Measurements from ENCODE around the gene PAX8. TPM values are rescaled to one million over a fixed set of nuclear protein-coding genes. Genes with fewer than 3 reads are reported as not detected.
A peak's percentile ranks its signal among the peaks of the same experiment; 100 is the strongest.
"Not testable (repeated sequence)": the region's sequence is repeated elsewhere in the genome, so short reads cannot be mapped to it uniquely, and the experiment has no call there.

The PAX8 gene
- total RNA-seq, 1 experiment from 2014 or later = 3.1 TPM

- no peaks in the 10 kb centered on the region for H3K9me3 ChIP-seq (ENCODE audit: low read depth, low read length, poor library complexity, severe bottlenecking)
- H3K4me1 ChIP-seq (ENCODE audit: insufficient read depth, low read length, poor library complexity, severe bottlenecking) = peaks cover 18% of the 10 kb centered on the region
- no peaks in the 10 kb centered on the region for H3K36me3 ChIP-seq (ENCODE audit: insufficient read depth, low read length, poor library complexity, severe bottlenecking)
- H3K4me3 ChIP-seq (ENCODE audit: low read depth, low read length, poor library complexity, severe bottlenecking) = no peak overlapping the region
- ChIA-PET CTCF (no interaction called here), POLR2A (ENCODE audit: low non-redundant PET) (no interaction called here)
- no peak for TF ChIP-seq CTCF (conservative IDR thresholded peaks at IDR 0.05; ENCODE audit: low read depth, low read length)
- no peak for TF ChIP-seq EZH2 (IDR thresholded peaks at IDR 0.05; ENCODE audit: borderline replicate concordance, low read depth, low read length, poor library complexity, severe bottlenecking)
- H3K27ac ChIP-seq (ENCODE audit: low read depth, low read length, poor library complexity, severe bottlenecking) = no peak overlapping the region
- no TSS peak for BruUV-seq (replicated peaks)
- no peaks in the 10 kb centered on the region for H3K27me3 ChIP-seq (replicated peaks; ENCODE audit: insufficient read depth, low read depth, low read length, poor library complexity)
- intact Hi-C loops (cut with micrococcal nuclease; ENCODE audit: unreplicated experiment) = loop anchor here (10.0 kb wide), 1 partner anchor 81 kb away; no protein-coding TSS in a partner anchor
- DNase-seq (ENCODE audit: low spot score) = no peak
Measured at GRCh38 chr2:113285816-113286215, 7.1 kb upstream of the PAX8 start.

GRCh38 chr2:113284999-113285398 lies 6.3 kb upstream of the PAX8 start:
- H3K27me3 ChIP-seq (replicated peaks; ENCODE audit: insufficient read depth, low read depth, low read length, poor library complexity); CTCF ChIA-PET; H3K36me3 ChIP-seq (ENCODE audit: insufficient read depth, low read length, poor library complexity, severe bottlenecking); H3K9me3 ChIP-seq (ENCODE audit: low read depth, low read length, poor library complexity, severe bottlenecking); H3K4me3 ChIP-seq (ENCODE audit: low read depth, low read length, poor library complexity, severe bottlenecking); POLR2A ChIA-PET (ENCODE audit: low non-redundant PET); H3K27ac ChIP-seq (ENCODE audit: low read depth, low read length, poor library complexity, severe bottlenecking); BruUV-seq (replicated peaks): not testable (repeated sequence)
- H3K4me1 ChIP-seq (ENCODE audit: insufficient read depth, low read length, poor library complexity, severe bottlenecking) = peaks cover 18% of the 10 kb centered on the region
- peak; percentile 13 for DNase-seq (ENCODE audit: low spot score)
- intact Hi-C loops (cut with micrococcal nuclease; ENCODE audit: unreplicated experiment) = loop anchor here (10.0 kb wide), 1 partner anchor 80 kb away; no protein-coding TSS in a partner anchor

- POLR2A ChIA-PET (ENCODE audit: low non-redundant PET) = no interaction called here
- no TSS peak for BruUV-seq (replicated peaks)
- intact Hi-C loops (cut with micrococcal nuclease; ENCODE audit: unreplicated experiment) = loop anchor here (10.0 kb wide), 1 partner anchor 80 kb away; no protein-coding TSS in a partner anchor
- Histone ChIP-seq H3K4me3 (ENCODE audit: low read depth, low read length, poor library complexity, severe bottlenecking) (no peak overlapping the region), H3K27me3 (replicated peaks; ENCODE audit: insufficient read depth, low read depth, low read length, poor library complexity) (no peaks in the 10 kb centered on the region), H3K4me1 (ENCODE audit: insufficient read depth, low read length, poor library complexity, severe bottlenecking) (peaks cover 18% of the 10 kb centered on the region), H3K9me3 (ENCODE audit: low read depth, low read length, poor library complexity, severe bottlenecking) (no peaks in the 10 kb centered on the region), H3K27ac (ENCODE audit: low read depth, low read length, poor library complexity, severe bottlenecking) (no peak overlapping the region), H3K36me3 (ENCODE audit: insufficient read depth, low read length, poor library complexity, severe bottlenecking) (no peaks in the 10 kb centered on the region)
- no peak for DNase-seq (ENCODE audit: low spot score)
- CTCF ChIA-PET = no interaction called here
- no peak for TF ChIP-seq CTCF (conservative IDR thresholded peaks at IDR 0.05; ENCODE audit: low read depth, low read length)
- TF ChIP-seq EZH2 (IDR thresholded peaks at IDR 0.05; ENCODE audit: borderline replicate concordance, low read depth, low read length, poor library complexity, severe bottlenecking) = no peak
Measured at GRCh38 chr2:113284476-113284875, 5.8 kb upstream of the PAX8 start.

- POLR2A ChIA-PET (ENCODE audit: low non-redundant PET) = interaction anchor here (0.6 kb wide), 1 partner anchor 9 kb away, joined by 6 read pairs; no protein-coding TSS in a partner anchor
Measured at GRCh38 chr2:113283704-113284284, 5.1 kb upstream of the PAX8 start.

More at GRCh38 chr2:113283704-113284284, 5.1 kb upstream of the PAX8 start:
- no peaks in the 10 kb centered on the region for H3K27me3 ChIP-seq (replicated peaks; ENCODE audit: insufficient read depth, low read depth, low read length, poor library complexity)
- peaks cover 18% of the 10 kb centered on the region for H3K4me1 ChIP-seq (ENCODE audit: insufficient read depth, low read length, poor library complexity, severe bottlenecking)
- no peak for TF ChIP-seq CTCF (conservative IDR thresholded peaks at IDR 0.05; ENCODE audit: low read depth, low read length)
- TF ChIP-seq EZH2 (IDR thresholded peaks at IDR 0.05; ENCODE audit: borderline replicate concordance, low read depth, low read length, poor library complexity, severe bottlenecking) = no peak
- BruUV-seq (replicated peaks) = no TSS peak
- CTCF ChIA-PET = interaction anchor here (0.6 kb wide), 2 partner anchors 80 to 200 kb away, joined by 3 to 8 read pairs; no protein-coding TSS in a partner anchor
- no peak overlapping the region for H3K4me3 ChIP-seq (ENCODE audit: low read depth, low read length, poor library complexity, severe bottlenecking)
- peak overlapping the region; percentile 7 for H3K27ac ChIP-seq (ENCODE audit: low read depth, low read length, poor library complexity, severe bottlenecking)
- intact Hi-C loops (cut with micrococcal nuclease; ENCODE audit: unreplicated experiment) = loop anchor here (10.0 kb wide), 1 partner anchor 79 kb away; no protein-coding TSS in a partner anchor
- H3K9me3 ChIP-seq (ENCODE audit: low read depth, low read length, poor library complexity, severe bottlenecking) = no peaks in the 10 kb centered on the region
- peak; percentile 48 for DNase-seq (ENCODE audit: low spot score)
- H3K36me3 ChIP-seq (ENCODE audit: insufficient read depth, low read length, poor library complexity, severe bottlenecking) = no peaks in the 10 kb centered on the region
